ENCODE measurements around the gene KLHL30. TPM values are rescaled to one million over a fixed set of nuclear protein-coding genes. Genes with fewer than 3 reads are reported as not detected.

KLHL30 gene
- total and polyA plus RNA-seq, 2 donors (not counting 1 experiment from before 2014, with no cell fraction given) = 1.2 to 1.6 TPM

DNA sequence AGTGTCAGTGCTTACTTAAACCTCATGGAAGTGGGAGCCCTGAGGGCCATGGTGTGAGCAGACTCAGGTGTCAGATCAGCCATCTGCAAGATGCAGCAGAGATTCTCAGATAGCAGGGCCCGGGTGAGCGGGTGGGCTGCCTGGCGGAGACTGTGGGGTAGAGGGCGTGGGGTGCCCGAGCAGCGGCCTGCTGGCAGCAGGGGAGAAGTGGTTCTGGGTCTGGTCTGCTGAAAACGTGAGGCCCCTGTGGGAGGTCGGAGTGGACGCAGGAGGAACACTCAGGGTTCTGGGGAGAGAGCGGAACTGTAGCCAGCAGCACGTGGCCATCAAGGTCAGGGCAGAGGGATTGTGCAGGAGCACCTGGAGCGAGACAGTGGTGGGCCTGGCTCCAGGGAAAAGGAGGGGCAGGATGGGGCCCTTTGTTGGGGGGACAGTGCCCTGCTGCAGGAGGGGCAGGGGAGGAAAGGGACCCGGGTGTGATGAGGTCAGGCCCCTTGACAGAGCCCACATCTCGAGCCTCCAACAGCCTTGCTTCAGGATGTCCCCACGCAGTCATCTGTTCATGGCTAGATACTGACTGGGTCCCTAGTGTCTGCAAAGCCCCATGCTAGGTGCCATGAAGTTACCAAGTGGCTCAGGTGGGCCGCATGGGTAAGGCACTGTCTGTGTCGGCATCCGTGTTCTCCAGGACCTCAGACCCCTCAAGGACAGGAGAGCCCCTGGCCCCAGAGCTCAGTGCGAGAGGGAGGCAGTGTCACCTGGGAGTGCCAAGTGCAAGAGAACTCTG, 41.1 kb upstream of the KLHL30 start:
- no peaks in the 10 kb centered on the region for H3K9me3 ChIP-seq (ENCODE audit: control insufficient read depth, insufficient read depth, low read depth, low read length)
- H3K4me2 ChIP-seq (ENCODE audit: extremely low read depth, insufficient read depth, low read length) = no peak overlapping the region
- DNase-seq (ENCODE audit: low read depth in 2 of 2) = no peak
- no peak overlapping the region for H3K4me3 ChIP-seq (replicated peaks in 1 of 4; ENCODE audit: control extremely low read depth in 1 of 4, insufficient read depth in 1 of 4, low read depth in 3 of 4, low read length in 4 of 4)
- H3K27ac ChIP-seq (ENCODE audit: insufficient read depth, low read length) = no peak overlapping the region
- no peaks in the 10 kb centered on the region for H4K20me1 ChIP-seq (ENCODE audit: control insufficient read depth, extremely low read depth, insufficient read depth, low read length)
- H3K9ac ChIP-seq (ENCODE audit: insufficient read depth, low read length) = no peak overlapping the region
- no peaks in the 10 kb centered on the region for H3K36me3 ChIP-seq (ENCODE audit: control insufficient read depth, insufficient read depth, low read length)
- H3K4me1 ChIP-seq (ENCODE audit: control insufficient read depth, extremely low read depth, insufficient read depth, low read length) = no peaks in the 10 kb centered on the region
- no peaks in the 10 kb centered on the region for H3K79me2 ChIP-seq (ENCODE audit: control insufficient read depth, insufficient read depth, low read length)
- TF ChIP-seq, protein P1, sequence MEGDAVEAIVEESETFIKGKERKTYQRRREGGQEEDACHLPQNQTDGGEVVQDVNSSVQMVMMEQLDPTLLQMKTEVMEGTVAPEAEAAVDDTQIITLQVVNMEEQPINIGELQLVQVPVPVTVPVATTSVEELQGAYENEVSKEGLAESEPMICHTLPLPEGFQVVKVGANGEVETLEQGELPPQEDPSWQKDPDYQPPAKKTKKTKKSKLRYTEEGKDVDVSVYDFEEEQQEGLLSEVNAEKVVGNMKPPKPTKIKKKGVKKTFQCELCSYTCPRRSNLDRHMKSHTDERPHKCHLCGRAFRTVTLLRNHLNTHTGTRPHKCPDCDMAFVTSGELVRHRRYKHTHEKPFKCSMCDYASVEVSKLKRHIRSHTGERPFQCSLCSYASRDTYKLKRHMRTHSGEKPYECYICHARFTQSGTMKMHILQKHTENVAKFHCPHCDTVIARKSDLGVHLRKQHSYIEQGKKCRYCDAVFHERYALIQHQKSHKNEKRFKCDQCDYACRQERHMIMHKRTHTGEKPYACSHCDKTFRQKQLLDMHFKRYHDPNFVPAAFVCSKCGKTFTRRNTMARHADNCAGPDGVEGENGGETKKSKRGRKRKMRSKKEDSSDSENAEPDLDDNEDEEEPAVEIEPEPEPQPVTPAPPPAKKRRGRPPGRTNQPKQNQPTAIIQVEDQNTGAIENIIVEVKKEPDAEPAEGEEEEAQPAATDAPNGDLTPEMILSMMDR (conservative IDR thresholded peaks at IDR 0.05 in 1 of 2, IDR thresholded peaks at IDR 0.05 in 1 of 2; ENCODE audit: low read depth in 1 of 2, low read length in 2 of 2) = no peak
- TF ChIP-seq EZH2 (IDR thresholded peaks at IDR 0.05; ENCODE audit: low read length, missing control alignments) = no peak
- no peak overlapping the region for H2AFZ ChIP-seq (ENCODE audit: low read length)
- no peaks in the 10 kb centered on the region for H3K27me3 ChIP-seq (ENCODE audit: control insufficient read depth, insufficient read depth, low read length)

DNA sequence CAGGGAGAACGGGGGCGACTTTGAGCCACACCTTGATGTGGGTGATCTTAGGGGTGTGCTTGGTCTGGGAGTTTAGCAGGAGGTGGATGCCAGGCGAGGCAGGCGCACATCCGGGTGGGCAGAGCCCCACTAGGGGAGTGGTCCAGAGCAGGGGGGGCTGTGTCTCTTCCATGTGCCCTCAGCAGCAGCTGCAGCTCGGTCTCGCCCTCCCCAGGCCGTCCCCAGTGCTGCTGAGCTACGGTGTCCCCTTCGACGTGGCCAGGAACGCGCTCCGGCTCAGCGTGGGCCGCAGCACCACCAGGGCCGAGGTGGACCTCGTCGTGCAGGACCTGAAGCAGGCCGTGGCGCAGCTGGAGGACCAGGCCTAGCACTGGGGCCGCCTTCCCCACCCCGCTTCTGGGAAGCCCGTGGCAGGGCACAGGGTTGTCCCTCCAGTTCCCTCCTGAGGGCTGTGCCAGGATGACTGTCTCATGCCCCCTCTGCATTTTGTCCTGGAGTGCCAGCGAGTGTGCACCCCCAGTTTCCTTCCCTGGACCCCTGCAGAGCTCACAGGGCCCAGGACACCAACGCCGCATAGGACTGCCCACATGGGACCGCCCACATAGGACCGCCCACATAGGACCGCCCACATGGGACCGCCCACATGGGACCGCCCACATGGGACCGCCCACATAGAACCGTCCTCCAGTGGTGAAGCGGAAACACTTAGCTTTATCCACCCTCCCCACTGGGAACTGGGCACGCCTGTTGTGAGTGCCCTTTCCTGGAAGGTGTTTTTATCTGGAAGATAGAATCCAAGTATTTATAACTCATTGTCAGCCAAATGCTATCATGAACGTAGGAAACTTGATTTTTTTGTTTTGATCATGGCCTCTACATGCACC, 40.2 kb upstream of the KLHL30 start:
- no peak for TF ChIP-seq EZH2 (IDR thresholded peaks at IDR 0.05; ENCODE audit: low read length, missing control alignments)
- H3K36me3 ChIP-seq (ENCODE audit: control insufficient read depth, insufficient read depth, low read length) = no peaks in the 10 kb centered on the region
- no peak overlapping the region for H3K4me2 ChIP-seq (ENCODE audit: extremely low read depth, insufficient read depth, low read length)
- peak; percentile 23 to 74 for DNase-seq (ENCODE audit: low read depth in 2 of 2)
- no peak overlapping the region for H2AFZ ChIP-seq (ENCODE audit: low read length)
- no peaks in the 10 kb centered on the region for H3K9me3 ChIP-seq (ENCODE audit: control insufficient read depth, insufficient read depth, low read depth, low read length)
- no peaks in the 10 kb centered on the region for H3K4me1 ChIP-seq (ENCODE audit: control insufficient read depth, extremely low read depth, insufficient read depth, low read length)
- H4K20me1 ChIP-seq (ENCODE audit: control insufficient read depth, extremely low read depth, insufficient read depth, low read length) = no peaks in the 10 kb centered on the region
- H3K27me3 ChIP-seq (ENCODE audit: control insufficient read depth, insufficient read depth, low read length) = no peaks in the 10 kb centered on the region
- H3K27ac ChIP-seq (ENCODE audit: insufficient read depth, low read length) = no peak overlapping the region
- H3K9ac ChIP-seq (ENCODE audit: insufficient read depth, low read length) = no peak overlapping the region
- H3K4me3 ChIP-seq (replicated peaks in 1 of 4; ENCODE audit: control extremely low read depth in 1 of 4, insufficient read depth in 1 of 4, low read depth in 3 of 4, low read length in 4 of 4) = no peak overlapping the region
- H3K79me2 ChIP-seq (ENCODE audit: control insufficient read depth, insufficient read depth, low read length) = no peaks in the 10 kb centered on the region

DNA sequence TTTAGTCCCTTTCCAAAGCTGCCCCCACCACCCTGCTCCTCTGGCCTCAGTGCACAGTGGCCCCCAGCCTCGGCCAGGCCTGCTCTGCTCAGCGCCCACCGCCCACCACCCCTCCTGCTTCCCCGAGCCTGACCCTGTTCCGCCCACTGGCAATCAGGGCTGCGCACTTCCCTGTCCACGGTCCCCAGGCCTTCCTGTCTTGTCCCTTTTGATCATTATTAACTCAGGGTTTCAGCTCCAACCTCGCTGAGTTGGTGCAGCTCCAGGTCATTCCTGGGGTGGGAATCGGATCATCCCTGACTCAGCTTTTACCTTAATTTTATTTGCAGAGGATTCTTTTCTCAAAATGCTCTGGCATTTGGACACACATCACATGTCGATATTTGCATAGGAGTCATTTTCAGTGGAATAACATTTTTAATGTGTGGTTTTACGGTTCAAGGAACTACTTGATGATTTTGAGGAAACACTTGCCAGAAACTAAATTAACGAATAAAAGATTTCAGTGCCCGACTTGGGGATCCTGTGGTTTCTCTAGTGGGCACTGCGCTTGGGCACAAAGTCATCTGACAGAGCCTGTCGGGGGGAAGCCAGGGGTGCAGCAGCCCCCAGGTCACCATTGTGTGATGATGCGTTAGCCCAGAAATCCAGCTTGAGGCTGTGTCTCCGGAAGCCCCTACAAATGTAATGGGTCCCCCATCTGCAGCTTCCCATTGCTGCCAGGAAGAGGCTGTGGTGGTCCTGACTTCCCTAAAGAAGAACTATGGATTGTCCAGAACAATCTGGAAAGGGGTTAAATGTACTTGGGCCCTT, 39.4 kb upstream of the KLHL30 start:
- H3K79me2 ChIP-seq (ENCODE audit: control insufficient read depth, insufficient read depth, low read length) = no peaks in the 10 kb centered on the region
- no peak overlapping the region for H3K4me3 ChIP-seq (replicated peaks in 1 of 4; ENCODE audit: control extremely low read depth in 1 of 4, insufficient read depth in 1 of 4, low read depth in 3 of 4, low read length in 4 of 4)
- H3K36me3 ChIP-seq (ENCODE audit: control insufficient read depth, insufficient read depth, low read length) = no peaks in the 10 kb centered on the region
- DNase-seq (ENCODE audit: low read depth in 2 of 2) = no peak
- no peak overlapping the region for H3K9ac ChIP-seq (ENCODE audit: insufficient read depth, low read length)
- no peaks in the 10 kb centered on the region for H3K9me3 ChIP-seq (ENCODE audit: control insufficient read depth, insufficient read depth, low read depth, low read length)
- H2AFZ ChIP-seq (ENCODE audit: low read length) = no peak overlapping the region
- no peaks in the 10 kb centered on the region for H4K20me1 ChIP-seq (ENCODE audit: control insufficient read depth, extremely low read depth, insufficient read depth, low read length)
- no peaks in the 10 kb centered on the region for H3K4me1 ChIP-seq (ENCODE audit: control insufficient read depth, extremely low read depth, insufficient read depth, low read length)
- H3K27ac ChIP-seq (ENCODE audit: insufficient read depth, low read length) = no peak overlapping the region
- H3K4me2 ChIP-seq (ENCODE audit: extremely low read depth, insufficient read depth, low read length) = no peak overlapping the region
- TF ChIP-seq EZH2 (IDR thresholded peaks at IDR 0.05; ENCODE audit: low read length, missing control alignments) = no peak
- TF ChIP-seq, protein P1 (conservative IDR thresholded peaks at IDR 0.05 in 1 of 2, IDR thresholded peaks at IDR 0.05 in 1 of 2; ENCODE audit: low read depth in 1 of 2, low read length in 2 of 2) = no peak
- H3K27me3 ChIP-seq (ENCODE audit: control insufficient read depth, insufficient read depth, low read length) = no peaks in the 10 kb centered on the region
